GM19395 (cell line): ENCODE results near the gene SLC19A1.

ENCODE experiments used
- ATAC-seq: cut with Tn5 transposase; IDR thresholded peaks from one replicate; pipeline ENCODE4 v1.9.1; 2021; ENCODE audit warnings: mild to moderate bottlenecking, moderate library complexity; ENCODE audit not compliant: unreplicated experiment

The SLC19A1 gene

GRCh38 chr21:45559216-45560105 is 17.2 kb upstream of the SLC19A1 start:
- ATAC-seq: no peak

- no peak for ATAC-seq
Measured at GRCh38 chr21:45558044-45558721, 15.9 kb upstream of the SLC19A1 start.

GRCh38 chr21:45557616-45558043 is 15.4 kb upstream of the SLC19A1 start:
- ATAC-seq: no peak

- no peak for ATAC-seq
Measured at GRCh38 chr21:45556645-45557615, 14.7 kb upstream of the SLC19A1 start.

GRCh38 chr21:45556302-45556644 is 14.0 kb upstream of the SLC19A1 start:
- no peak for ATAC-seq

GRCh38 chr21:45555557-45556301 is 13.5 kb upstream of the SLC19A1 start:
- ATAC-seq: peak; percentile 72

- no peak for ATAC-seq
Measured at GRCh38 chr21:45555251-45555556, 13.0 kb upstream of the SLC19A1 start.

GRCh38 chr21:45554477-45555175 is 12.4 kb upstream of the SLC19A1 start:
- ATAC-seq: no peak

- no peak for ATAC-seq
Measured at GRCh38 chr21:45552696-45553391, 10.6 kb upstream of the SLC19A1 start.

GRCh38 chr21:45551783-45552695 is 9.8 kb upstream of the SLC19A1 start:
- no peak for ATAC-seq

GRCh38 chr21:45551316-45551715 is 9.1 kb upstream of the SLC19A1 start:
- no peak for ATAC-seq

GRCh38 chr21:45550522-45551210 is 8.4 kb upstream of the SLC19A1 start:
- ATAC-seq: peak; percentile 61

GRCh38 chr21:45549626-45550463 is 7.6 kb upstream of the SLC19A1 start:
- no peak for ATAC-seq

- no peak for ATAC-seq
Measured at GRCh38 chr21:45548711-45549491, 6.7 kb upstream of the SLC19A1 start.

- no peak for ATAC-seq
Measured at GRCh38 chr21:45547545-45547900, 5.3 kb upstream of the SLC19A1 start.
